Heart left ventricle (tissue), 13 donors: ENCODE results near the gene VMP1.

ENCODE experiments used
- POLR2A ChIP-seq, 2 donors: fragments of 450-650 bp; IDR thresholded peaks; one replicate each; pipeline ENCODE4 v1.6.1; 2017; ENCODE audit warnings: antibody characterized with exemption in 2 of 2, mild to moderate bottlenecking in 2 of 2, moderate library complexity in 2 of 2
- TF ChIP-seq, protein P1 (sequence below), 12 donors: fragments of 200-600 bp; sonication (generic) in 4 of 12; IDR thresholded peaks; one replicate each; pipeline versions ENCODE4 v1.5.0 to v1.8.0; 2018 to 2022; ENCODE audit warnings: antibody characterized with exemption in 12 of 12, mild to moderate bottlenecking in 5 of 12
- donor health status: ischemic (EF 13 %, LVEDD 7.1; RV severe dilation, severe dysfunction).
- donor health status: DM: no; HTN: yes; CAD: no.
- donor health status: DM: no; HTN: no; CAD: no.
- donor health status: ischemic (EF 25% LVEDD 6.9; RV normal size, moderate dysfunction).
- donor health status: ischemic (EF 25% LVEDD 5.7; RV mildly dilated, moderate dysfunction).
- donor health status: ischemic (EF 35%, LVEDD 5.7; RV mildly dilated, moderate dysfunction).
- donor health status: nonischemic (EF 11% LVEDD 7.7; RV severe dilation, severe dysfunction).
- donor health status: DM: yes; HTN: yes; CAD: no.
- donor health status: PGD.
- donor health status: ischemic (EF 29% LVEDD 5.4; RV normal size, mild dysfunction).
- donor health status: nonischemic (EF 23%, LVEDD 6.1; RV moderate dilation, normal function).

- TF ChIP-seq, protein P1, sequence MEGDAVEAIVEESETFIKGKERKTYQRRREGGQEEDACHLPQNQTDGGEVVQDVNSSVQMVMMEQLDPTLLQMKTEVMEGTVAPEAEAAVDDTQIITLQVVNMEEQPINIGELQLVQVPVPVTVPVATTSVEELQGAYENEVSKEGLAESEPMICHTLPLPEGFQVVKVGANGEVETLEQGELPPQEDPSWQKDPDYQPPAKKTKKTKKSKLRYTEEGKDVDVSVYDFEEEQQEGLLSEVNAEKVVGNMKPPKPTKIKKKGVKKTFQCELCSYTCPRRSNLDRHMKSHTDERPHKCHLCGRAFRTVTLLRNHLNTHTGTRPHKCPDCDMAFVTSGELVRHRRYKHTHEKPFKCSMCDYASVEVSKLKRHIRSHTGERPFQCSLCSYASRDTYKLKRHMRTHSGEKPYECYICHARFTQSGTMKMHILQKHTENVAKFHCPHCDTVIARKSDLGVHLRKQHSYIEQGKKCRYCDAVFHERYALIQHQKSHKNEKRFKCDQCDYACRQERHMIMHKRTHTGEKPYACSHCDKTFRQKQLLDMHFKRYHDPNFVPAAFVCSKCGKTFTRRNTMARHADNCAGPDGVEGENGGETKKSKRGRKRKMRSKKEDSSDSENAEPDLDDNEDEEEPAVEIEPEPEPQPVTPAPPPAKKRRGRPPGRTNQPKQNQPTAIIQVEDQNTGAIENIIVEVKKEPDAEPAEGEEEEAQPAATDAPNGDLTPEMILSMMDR (IDR thresholded peaks at IDR 0.05), result no peak
- no peak for TF ChIP-seq POLR2A (IDR thresholded peaks at IDR 0.05)
Measured at GRCh38 chr17:59814685-59815084, 107.2 kb downstream of the VMP1 start.
